H1 (cell line): Measurements from ENCODE around the gene RAB4B.
"Not testable (repeated sequence)": the region's sequence is repeated elsewhere in the genome, so short reads cannot be mapped to it uniquely, and the experiment has no call there.

Source experiments
- CEBPB ChIP-seq: IDR thresholded peaks from 2 replicates; pipeline ENCODE4 v1.6.1; 2012; ENCODE audit warnings: low read depth, low read length
- POLR2A ChIP-seq, 2 experiments: IDR thresholded peaks; 1 replicate in 1 of 2; 2 replicates in 1 of 2; pipeline ENCODE4 v1.6.1; 2011; ENCODE audit warnings: low read depth in 2 of 2, low read length in 2 of 2, mild to moderate bottlenecking in 2 of 2; ENCODE audit errors: control extremely low read depth in 1 of 2

GRCh38 chr19:40812571-40812970 lies 34.5 kb downstream of the RAB4B start:
- not testable (repeated sequence) for TF ChIP-seq POLR2A (IDR thresholded peaks at IDR 0.05; ENCODE audit: control extremely low read depth in 1 of 2, low read depth in 2 of 2, low read length in 2 of 2); CEBPB
